Stimulated activated CD8-positive, alpha-beta memory T cell treated with anti-CD3 and anti-CD28 coated beads, Interleukin-4, amount 100 ng/mL, for 24 hours (primary cell): Measurements from ENCODE around the gene PARVB.

Experiments
- DNase-seq: peaks from one replicate; pipeline ENCODE4 v3.0.0-alpha.2; 2020; ENCODE audit warnings: low read depth

Gene PARVB

GRCh38 chr22:44219101-44219870 lies 195.2 kb downstream of the PARVB start:
- DNase-seq = no peak

GRCh38 chr22:44220727-44221680 lies 196.9 kb downstream of the PARVB start:
- DNase-seq = no peak

- DNase-seq = no peak
Measured at GRCh38 chr22:44221710-44222475, 197.8 kb downstream of the PARVB start.
